CD4-positive, alpha-beta T cell treated with Interleukin-17A for 4 hours (primary cell): ENCODE data around the gene EMP1.
A peak's percentile ranks its signal among the peaks of the same experiment; 100 is the strongest.

Experiments
- DNase-seq: peaks from one replicate; pipeline ENCODE4 v3.0.0-alpha.2; 2020; ENCODE audit warnings: mixed read lengths

Gene EMP1

DNA sequence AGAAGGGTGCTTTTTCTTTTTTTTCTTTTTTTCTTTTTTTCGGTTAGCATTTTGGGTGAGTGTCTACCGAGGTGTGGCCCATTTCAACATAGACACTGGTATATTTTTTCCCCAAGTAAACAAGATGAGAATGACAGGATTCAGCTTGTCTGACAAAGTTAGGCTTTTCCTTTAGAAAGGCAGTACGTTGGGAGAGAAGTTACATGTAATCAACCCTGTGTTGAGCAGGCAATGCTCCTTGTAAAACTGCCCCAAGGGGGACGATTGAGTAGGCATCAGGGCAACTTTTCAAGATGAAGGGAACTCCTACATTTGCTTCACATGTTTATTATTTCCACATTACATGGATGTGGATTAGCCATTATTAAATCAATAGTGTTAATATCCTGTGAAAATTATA lies 1.7 kb downstream of the EMP1 start:
- DNase-seq, result no peak

DNA sequence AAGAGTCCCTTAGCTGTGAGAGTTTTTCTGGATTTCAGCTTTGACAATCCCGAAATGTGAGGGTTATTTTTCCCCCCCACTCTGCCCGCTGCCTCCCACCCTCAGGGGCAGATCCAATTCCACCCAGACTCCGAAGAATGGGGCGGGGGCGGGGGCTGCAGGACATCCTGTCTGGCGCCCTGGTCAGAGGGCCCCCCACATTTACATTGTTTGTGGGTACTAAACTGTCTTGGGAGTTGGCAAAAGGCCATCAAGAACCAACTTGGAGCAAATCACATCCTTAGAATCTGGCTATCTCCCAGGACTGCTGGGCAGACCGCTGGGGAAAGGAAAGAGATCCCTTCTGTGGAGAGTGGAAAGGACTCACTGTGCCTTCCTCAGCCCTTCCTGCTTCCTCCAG lies 2.4 kb downstream of the EMP1 start:
- no peak for DNase-seq

DNA sequence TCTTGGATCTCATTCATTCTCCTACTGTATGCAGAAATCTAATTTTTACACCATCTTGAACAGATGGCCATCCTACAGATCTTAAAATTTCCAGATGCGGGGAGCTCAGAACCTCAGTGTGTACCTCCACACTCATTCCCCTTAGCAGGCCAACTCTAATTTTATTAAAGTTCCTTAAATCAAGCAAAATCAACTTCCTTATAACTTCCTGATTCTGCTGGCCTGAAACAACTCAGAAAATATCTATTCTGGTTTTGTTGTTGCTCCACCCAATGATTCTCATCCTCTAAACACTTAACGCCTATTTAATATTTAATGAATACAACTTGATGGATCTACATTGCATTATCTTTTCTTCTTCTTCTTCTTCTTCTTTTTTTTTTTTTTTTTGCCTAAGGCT lies 3.1 kb downstream of the EMP1 start:
- DNase-seq, result no peak

DNA sequence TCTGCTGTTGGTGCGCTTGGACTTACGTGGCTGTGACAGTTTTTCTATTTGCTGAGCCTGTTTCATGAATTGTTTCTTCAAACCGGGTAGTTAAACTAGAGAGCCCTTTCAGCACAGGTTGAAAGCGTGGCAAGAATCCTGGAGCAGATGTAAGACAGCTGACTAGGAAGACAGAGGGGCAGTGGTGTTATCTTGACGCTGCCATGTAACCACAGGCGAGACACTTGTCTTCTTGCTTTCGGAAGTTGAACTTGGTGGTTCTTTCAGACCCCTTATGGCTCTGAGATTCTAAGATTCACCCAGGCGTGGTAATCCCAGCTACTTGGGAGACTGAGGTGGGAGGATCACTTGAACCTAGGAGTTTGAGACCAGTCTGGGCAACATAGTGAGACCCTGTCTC lies 4.3 kb downstream of the EMP1 start:
- no peak for DNase-seq

DNA sequence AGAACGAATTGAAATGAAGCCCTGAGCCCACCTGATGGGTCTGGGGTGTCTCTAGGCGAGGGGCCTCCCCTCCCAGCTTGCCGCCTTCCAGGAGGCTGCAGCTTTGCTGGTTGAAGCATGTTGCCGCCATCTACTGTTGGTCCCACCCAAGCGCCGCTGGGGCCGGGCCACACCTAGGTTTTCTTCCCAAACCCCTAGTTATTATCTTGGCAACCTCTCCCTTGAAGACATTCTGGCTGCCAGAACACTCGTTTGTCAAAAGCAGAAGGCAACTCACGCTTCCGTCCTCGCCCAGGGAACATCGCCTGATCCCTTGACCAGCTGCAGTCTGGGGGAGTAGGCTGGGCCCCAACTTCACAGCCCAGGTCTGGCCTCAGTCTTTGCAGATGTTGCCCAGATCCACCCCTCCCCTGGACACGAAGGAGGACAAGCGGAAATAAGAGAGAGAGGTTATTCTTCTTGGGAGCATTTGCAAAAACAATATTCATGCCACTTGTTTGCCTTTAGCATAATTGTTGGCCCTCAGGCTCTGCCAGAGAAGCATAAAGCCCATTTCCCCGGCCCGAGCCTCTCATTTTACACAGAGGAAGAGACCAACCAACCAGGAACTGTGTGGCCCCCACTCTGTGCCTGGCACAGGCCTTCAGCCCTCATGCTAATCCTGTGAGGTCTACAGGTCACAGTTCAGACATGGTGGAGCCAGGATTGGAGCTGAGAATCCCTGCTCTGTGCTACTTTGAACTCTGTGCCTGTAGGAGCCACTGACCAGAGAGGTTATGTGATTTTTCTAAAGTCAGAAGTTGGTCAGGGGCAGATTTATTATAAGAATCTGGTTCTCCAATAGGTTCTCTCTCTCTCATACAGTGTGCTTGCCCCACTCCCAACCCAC lies 6.8 kb downstream of the EMP1 start:
- peak; percentile 43 for DNase-seq

DNA sequence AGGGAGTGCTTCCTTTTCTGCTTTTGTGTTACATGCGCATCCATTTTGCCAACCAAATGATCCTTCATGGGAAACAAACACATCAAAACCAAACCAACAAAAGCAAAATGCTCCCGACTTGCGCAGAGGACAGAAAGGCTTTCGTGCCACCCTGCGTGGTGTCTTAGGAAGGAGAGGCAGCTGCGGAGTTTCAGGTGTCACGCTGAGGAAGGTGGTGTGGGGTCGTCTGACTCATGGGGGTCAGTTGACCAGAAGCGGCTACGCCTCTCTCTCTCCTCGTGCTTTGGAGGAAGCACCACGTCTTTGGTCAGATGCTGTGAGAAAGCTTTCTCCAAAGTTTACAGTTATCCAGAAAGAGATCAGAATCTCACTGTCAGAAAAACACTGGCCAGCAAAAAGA lies 7.9 kb downstream of the EMP1 start:
- DNase-seq, result no peak

DNA sequence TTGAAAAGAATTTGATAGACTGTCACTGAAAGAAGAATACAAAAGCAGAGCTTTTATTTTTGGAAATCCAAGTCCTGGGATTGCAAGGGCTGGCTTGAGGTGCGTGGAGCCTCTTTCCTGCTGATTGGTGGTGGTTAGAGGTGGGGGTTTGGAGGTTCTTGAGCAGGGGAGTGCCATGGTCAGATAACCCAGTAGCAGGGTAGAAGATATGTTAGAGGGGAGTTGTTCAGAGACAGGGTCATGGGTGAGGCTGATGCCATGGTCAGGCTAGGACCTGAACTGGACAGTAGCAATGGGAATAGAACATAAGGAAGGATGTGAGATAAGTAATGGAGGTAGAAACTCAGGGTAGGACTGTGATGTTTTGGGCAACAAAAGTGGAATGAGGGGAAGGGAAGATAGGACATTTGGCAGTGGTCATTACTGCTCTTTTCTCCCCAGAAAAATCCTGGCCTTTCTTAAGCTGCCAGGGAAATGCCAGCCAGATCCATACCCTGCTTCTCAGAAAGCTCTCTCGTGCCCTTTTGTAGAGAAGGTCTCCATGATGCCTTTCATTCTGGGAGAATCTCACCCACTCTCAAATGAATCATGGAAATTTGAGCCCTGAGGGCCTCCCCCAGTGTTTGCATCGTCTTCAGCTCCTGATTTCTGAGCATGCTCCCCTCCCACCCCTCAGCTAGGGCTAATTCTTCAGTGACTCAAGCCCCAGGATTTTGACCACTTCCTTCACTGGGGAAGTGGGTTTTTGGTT lies 9.5 kb downstream of the EMP1 start:
- DNase-seq, result no peak

DNA sequence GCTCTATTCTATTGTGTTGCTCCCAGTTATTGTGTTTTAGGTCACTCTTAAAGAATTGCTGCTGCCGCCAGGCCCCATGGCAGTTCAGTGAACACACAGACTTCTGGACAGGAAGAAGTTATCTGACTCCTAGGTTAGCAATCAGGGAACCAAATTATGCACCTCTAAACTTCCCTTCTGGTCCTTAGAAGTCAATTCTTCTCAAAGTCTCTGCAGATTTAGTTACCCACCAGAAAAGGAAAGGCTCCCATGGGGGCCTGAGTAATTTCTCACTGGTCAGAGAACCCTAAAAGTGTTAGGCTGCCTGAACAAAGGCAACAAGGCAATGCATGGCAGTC lies 10.0 kb downstream of the EMP1 start:
- no peak for DNase-seq

DNA sequence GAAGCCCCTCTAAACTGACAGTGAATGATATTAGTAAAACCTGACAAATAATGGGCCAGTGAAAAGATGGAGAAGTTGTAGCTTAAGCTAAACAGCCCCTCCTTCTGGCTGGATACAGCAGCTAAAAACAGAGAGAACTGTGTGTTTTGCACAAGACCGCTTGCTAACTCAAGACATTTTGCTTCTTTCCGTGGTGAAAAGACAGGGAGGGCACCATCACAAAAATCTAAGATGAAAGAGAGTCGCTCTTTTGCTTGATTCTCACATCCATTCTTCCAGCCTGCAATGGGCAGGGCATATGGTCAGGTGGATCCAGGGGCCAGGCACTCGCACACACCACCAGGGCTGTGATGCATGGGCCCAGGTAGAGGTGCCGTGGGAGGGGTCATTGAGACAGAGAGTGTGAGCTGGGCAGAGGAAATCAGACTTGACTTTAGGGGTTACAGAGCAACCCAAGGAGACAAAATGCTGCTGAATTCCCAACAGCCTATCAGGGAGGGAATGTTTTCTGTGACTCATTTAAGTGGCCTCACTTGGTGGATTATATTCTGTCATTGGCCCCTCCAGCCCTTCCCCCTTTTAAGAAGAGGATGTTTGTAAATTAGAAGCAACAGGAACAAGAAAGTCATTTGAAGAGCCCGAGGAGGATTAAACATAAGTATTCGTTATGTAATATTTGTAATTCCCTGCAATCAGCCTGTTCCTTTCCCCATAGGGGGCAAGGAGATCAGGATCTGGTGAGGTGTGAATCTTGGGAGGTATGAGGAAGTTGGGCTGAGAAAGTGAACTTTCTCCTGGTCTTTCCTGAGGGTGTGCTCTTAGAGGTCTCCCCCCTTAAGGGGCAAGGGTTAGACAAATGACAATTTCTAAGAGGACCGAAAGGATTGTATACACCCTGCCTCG lies 12.3 kb downstream of the EMP1 start:
- DNase-seq, result peak; percentile 30

DNA sequence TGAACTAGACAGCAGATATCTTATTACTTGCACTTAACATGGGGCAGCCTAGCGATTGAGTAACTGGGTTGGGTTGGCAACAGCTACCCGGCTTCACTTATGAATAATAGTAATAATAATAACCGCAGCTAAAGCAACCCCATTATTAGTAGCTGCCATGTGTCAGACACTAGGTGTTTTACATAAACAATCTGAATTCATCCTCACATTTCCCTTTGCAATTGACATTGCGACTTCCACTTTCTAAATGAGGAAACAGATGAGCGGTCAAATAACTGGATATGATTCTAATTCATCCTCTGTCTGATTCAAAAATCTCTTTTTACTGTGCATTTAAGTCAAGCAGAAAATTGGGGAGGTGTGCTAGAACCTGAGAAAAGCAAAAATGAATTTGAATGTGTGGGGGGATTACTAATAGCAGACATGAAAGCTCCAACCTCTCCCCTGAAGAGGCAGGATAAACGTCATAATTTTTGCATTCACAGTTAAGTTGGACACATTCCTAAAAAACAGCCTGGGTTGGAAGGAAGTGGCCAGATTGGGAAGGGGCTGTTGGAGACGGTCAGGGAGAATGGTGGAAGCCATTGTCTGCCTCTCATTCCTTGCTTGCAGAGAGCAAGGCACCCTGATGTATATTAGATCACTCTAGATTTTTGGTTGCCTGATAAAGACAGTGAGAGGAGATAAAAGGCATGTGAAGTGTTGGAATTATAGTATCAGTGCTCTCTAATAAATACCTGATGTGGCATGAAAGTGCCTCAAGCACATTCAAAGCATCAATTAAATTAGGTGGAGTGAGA lies 13.1 kb downstream of the EMP1 start:
- no peak for DNase-seq

DNA sequence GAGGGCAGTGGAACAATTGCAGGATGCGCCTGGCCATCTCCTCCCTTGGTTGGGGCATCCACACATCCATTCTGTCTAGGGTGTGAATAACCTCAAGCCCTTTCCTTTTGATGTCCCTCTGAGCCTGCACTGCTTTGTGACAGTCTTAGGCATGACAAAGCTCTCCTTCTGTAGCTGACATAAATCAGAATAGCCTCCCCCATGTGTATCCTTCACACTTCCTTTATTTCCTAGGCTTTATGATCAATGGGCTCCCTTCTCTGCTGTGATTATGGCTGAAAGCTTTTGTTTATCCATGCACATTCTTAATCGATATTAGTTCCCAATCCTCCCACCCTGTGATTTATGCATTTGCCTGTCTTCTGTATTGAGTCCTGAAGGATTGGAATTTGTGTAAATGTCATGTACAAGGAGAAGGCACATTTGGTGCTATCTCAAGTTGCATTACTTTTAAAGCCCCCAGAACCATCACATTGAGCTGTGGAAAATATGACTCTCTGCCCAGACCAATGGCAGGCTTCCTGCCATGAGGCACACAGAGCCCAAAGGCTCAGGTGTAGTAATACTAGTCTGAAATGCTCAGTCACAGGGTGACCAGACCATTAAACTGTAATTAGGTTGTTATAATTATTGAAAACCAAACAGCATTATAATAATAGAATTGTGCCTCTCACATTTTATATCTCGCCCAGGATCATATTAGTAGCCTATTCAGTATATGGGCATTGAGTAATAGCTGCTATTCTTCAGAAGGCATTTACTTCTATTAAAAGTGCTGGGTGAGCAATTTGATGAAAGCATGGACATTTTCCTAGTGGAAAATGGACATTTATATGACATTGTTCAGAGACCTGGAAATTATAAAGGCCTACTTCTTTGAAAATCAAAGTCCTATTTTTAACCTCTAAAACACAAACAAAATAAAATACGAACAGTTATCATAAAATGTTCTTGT lies 14.0 kb downstream of the EMP1 start:
- DNase-seq, result no peak

DNA sequence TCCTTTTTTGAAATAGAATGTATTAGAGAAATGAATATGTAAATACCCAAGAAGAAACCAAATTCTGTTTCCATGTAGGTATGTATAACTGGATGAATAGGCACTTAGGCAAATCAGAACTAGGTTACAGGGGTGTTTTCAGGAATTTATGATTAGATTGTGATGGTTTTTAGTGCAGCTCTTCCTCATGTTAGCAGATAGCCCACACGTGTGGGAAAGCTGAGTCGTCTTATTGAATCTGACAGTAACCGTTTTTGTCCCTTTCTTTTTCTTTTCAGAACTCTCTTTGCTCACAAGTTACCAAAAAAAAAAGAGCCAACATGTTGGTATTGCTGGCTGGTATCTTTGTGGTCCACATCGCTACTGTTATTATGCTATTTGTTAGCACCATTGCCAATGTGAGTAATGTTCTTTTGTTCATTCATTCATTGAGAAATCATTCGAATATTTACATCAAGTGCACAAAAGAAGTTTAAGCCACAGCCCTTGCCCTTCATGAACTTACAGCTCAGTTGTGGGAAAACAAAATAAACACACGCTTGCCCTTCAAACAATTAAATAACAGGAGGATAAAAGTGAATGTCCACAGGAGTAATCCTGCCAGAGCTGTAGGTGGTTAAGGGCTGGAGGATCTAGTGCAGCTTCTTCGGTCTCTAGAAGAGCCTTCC lies 14.8 kb downstream of the EMP1 start:
- DNase-seq, result no peak

DNA sequence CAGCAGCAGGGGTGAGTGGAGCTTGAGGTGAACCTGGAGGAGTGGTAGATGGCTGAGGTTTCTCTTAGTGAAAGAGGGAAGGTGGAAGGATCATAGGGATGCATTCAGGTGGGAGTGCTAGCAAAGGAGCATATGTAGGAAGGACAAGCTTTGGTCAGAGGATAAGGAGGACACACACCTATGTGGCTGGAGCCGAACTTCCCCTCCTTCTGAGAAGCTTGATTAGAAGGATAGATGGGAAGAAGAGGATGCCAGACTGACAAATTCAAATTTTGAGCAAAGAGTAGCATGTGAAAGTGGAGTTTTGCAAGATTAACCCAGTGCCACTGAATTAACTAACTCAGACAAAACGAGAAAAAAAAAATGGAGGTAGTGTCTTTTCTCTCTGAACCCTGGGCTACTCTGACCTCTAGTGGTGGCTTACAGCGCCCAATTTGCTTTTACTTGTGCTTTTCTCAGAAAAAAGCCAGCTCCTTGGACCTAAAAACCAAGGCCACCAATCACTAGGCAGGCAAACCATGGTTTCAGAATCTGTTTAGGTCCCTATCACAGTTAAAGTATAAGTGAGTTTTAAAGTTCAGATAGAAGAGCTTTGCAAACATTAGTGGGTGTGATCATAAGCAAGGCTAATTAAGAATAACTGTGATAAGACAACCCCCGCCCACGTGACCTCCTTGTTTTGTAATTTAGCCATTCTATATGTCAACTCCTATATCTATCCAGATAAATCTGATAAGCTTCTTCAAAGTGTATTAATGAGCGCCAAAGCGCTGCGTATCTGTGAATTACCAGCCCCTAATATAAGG lies 15.5 kb downstream of the EMP1 start:
- DNase-seq, result peak; percentile 78

DNA sequence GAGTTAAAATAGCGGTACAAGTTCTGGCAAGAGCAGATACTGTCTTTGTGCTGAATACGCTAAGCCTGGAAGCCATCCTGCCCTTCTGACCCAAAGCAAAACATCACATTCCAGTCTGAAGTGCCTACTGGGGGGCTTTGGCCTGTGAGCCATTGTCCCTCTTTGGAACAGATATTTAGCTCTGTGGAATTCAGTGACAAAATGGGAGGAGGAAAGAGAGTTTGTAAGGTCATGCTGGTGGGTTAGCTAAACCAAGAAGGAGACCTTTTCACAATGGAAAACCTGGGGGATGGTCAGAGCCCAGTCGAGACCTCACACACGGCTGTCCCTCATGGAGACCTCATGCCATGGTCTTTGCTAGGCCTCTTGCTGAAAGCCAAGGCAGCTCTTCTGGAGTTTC lies 18.5 kb downstream of the EMP1 start:
- DNase-seq, result no peak

DNA sequence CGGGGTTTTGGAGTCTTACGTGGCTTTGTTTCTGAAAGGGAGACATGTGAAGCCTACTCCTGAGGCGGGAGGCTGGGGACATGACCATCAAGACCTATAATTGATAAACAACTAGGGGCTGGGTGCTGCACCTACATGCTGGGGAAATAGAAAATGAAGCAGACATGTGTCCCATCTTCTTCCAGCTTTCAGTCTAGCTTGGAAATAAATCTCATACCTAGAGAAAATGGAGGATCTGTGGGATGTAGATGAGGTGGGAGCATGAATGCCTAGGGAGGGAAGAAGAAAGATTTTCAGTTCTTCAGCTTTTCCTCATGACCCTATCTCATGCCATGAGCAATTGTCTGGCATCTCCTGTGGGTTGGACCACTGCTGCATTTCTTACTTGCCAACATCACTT lies 22.1 kb downstream of the EMP1 start:
- DNase-seq, result no peak

DNA sequence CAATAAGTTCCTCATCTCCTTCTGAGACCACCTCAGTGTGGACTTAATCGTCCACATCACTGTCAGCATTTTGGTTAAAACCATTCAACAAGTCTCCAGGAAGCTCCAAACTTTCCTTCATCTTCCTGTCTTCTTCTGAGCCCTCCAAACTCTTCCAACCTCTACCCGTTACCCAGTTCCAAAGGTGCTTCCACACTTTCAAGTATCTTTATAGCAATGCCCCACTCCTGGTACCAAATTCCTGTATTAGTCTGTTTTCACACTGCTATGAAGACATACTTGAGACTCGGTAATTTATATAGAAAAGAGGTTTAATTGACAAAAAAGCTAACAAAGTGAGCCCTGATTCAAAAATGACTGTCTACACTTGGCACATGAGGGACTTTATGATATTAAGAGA lies 22.8 kb downstream of the EMP1 start:
- no peak for DNase-seq

DNA sequence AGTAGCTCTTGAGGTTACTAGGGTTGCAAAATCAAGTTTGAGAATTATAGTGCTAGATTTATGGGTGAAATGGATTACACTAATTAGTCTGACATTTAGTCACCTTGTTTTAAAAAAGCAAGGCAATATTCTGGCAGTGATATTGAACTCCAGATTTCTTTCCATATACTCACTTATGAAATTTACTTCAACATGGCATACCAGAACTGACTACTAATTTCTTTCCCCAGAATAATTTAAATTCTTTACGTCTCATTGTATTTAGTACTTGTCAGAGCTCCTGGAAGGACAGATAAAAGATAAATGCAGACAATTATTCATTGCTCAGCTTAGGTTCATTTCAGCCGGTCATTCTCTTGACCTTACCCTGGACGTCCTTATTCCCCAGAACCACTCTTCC lies 24.3 kb downstream of the EMP1 start:
- DNase-seq, result no peak

DNA sequence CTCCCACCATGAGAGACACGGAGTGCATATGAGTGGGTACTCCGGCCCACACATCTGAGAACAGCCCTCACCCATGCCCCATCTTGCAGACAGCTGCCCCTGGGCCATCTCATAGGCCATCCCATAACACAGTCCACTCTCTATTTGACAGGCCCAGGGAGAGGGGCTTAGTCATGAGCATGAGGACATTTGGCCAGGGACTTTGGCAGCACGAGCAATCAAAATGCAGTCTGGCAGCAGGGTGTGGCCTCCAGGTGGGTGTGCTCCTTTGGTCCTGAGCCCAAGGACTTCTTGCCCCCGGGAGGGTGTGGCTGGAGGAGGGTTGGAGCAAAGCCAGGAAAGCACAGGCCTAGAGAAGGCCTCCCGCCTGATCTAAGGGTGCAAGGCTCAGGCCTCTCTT lies 25.6 kb downstream of the EMP1 start:
- DNase-seq, result no peak

DNA sequence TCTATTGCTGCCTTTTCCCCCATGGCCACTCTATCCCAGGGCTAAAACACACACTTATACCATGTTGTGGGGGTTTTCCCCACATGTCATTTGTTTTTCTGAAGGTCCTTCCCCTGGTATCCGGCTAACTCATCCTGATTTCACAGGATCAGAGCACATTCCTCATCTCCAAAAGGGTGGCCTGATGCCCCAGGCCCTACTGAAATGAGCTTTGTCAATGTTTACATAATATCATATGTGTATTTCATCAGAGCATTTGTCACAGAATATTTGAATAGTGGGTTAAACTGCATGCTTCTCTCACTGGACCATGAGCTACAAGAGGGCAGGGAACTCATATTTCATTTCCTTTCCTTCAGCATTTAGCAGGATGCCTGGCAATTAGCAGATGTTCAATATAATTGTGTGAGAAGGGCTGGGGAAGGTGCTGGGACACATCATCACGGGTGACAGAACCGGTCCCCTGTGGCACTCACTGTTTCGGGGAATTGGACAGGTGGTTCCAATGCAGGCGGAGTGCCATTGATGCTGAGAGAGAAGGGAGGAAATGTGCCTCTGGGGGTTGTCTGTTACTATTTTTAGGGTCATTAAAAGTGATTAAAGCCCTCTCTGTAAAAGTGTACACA lies 26.8 kb downstream of the EMP1 start:
- DNase-seq, result no peak
